ENCODE measurements around the gene ADAMTS9.

- no peak for TF ChIP-seq CTCF (IDR thresholded peaks at IDR 0.05)
- no peak for TF ChIP-seq POLR2AphosphoS5 (IDR thresholded peaks at IDR 0.05)
Measured at GRCh38 chr3:64552966-64553365, 134.8 kb downstream of the ADAMTS9 start.

Measured in sigmoid colon (tissue), 4 donors.